Fibroblast of pulmonary artery (primary cell): Measurements from ENCODE around the gene PIAS1.
A peak's percentile ranks its signal among the peaks of the same experiment; 100 is the strongest.
"Not testable (repeated sequence)": the region's sequence is repeated elsewhere in the genome, so short reads cannot be mapped to it uniquely, and the experiment has no call there.

Experiments
- DNase-seq: peaks from one replicate; pipeline ENCODE4 v3.0.0-alpha.2; 2010; ENCODE audit warnings: low read depth
- H3K4me3 ChIP-seq: replicated peaks from 2 replicates; pipeline ENCODE4 v1.5.1; 2011; ENCODE audit warnings: low read depth, mild to moderate bottlenecking, control low read depth, low read length, moderate library complexity
- CTCF ChIP-seq: IDR thresholded peaks from 2 replicates; pipeline ENCODE4 v1.5.1; 2011; ENCODE audit warnings: mild to moderate bottlenecking, control low read depth, low read length, inconsistent platforms; ENCODE audit errors: missing control alignments

Gene PIAS1

DNA sequence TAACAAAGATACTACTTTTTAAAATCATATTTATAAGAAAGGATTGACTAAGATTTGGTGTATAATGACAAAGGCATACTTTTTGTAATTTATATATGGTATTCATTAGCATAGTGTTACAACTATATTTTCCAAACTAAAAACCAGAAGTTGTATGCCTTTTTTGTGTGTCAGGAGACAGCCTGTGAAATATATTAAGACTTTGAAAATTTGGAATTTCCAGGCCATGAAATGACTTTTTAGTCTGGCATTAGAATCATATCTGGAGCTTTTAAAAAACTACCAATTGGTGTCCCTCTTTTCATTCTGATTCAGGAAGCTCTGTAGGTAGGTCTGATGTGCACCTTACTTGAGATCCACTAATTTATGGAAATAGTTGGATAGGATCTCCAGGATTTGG is 109.1 kb downstream of the PIAS1 start:
- no peak for TF ChIP-seq CTCF
- H3K4me3 ChIP-seq: no peak overlapping the region
- no peak for DNase-seq

GRCh38 chr15:68166847-68167246 is 112.7 kb downstream of the PIAS1 start:
- no peak overlapping the region for H3K4me3 ChIP-seq
- TF ChIP-seq CTCF: no peak
- no peak for DNase-seq

DNA sequence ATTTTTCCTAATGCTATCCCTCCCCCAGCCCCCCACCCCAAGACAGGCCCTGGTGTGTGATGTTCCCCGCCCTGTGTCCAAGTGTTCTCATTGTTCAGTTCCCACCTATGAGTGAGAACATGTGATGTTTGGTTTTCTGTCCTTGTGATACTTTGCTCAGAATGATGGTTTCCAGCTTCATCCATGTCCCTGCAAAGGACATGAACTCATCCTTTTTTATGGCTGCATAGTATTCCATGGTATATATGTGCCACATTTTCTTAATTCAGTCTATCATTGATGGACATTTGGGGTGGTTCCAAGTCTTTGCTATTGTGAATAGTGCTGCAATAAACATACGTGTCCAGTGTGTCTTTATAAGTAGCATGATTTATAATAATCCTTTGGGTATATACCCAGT is 117.9 kb downstream of the PIAS1 start:
- DNase-seq: not testable (repeated sequence)

DNA sequence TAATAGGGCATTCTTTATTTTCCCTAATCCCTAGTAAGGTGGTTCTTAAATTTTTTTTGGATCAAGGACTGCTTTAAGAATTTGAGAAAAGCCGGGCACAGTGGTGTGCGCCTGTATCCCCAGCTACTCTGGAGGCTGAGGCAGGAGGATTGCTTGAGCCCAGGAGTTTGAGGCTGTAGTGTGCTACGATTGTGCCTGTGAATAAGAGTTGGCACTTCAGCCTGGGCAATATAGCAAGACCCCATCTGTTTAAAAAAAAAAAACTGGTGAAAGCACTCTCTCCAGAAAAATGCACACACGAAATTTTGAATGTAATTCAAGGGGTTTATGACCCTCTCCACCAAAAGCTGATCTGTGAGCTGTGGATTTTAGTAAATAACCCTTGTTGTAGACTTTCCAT is 119.0 kb downstream of the PIAS1 start:
- no peak for TF ChIP-seq CTCF
- no peak overlapping the region for H3K4me3 ChIP-seq
- no peak for DNase-seq

More for the DNA sequence above, 117.9 kb downstream of the PIAS1 start:
- not testable (repeated sequence) for H3K4me3 ChIP-seq

DNA sequence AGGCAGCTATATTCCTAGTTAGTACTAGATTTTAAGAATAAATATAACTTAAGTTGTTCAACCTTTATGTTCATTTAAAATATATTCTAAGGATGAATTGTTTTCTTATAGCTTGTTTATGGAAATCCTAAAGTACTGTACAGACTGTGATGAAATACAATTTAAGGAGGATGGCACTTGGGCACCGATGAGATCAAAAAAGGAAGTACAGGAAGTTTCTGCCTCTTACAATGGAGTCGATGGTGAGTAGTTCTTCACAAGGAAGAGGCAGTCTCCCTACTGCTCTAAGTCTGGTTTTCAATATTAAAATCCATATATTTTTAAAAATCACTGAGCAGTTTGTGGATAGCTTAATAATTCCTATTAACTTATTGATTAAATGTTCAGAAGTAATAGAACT is 121.4 kb downstream of the PIAS1 start:
- H3K4me3 ChIP-seq: no peak overlapping the region
- TF ChIP-seq CTCF: no peak
- DNase-seq: no peak

GRCh38 chr15:68176601-68177000 is 122.5 kb downstream of the PIAS1 start:
- TF ChIP-seq CTCF: no peak
- no peak overlapping the region for H3K4me3 ChIP-seq
- DNase-seq: peak; percentile 36

- no peak for TF ChIP-seq CTCF
- no peak overlapping the region for H3K4me3 ChIP-seq
- peak; percentile 57 for DNase-seq
These were observed 123.6 kb downstream of the PIAS1 start for GRCh38 chr15:68177742-68178141.
